Measurements from ENCODE around the gene CHIT1. TPM values are rescaled to one million over a fixed set of nuclear protein-coding genes. Genes with fewer than 3 reads are reported as not detected.

Gene CHIT1
- total RNA-seq, 2 experiments from 2014 or later: 1.9 to 3.6 TPM

DNA sequence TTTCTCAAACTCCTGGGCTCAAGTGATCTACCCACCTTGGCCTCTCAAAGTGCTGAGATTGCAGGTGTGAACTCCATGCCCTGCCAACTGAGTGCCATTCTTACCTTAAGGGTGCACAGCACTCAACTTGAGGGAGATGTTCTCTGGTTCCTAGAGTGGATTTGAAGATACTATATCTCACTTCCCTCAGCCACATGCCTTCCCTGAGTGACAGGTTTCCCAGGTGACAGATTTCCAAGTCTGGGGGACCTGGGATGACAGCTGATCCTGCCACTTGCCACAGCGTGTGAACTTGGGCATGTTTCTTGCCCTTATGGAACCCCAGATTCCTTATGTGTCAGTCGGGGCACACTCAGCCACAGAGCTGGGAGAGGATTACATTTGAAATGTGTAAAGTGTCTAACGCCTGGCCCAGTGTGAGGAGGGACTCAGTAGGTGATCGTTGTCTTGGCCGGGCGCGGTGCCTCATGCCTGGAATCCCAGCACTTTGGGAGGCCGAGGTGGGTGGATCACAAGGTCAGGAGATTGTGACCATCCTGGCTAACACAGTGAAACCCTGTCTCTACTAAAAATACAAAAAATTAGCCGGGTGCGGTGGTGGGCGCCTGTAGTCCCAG is 46.3 kb upstream of the CHIT1 start:
- BruUV-seq (replicated peaks): no TSS peak
- DNase-seq (ENCODE audit: low spot score): peak; percentile 2
- intact Hi-C loops (cut with micrococcal nuclease; ENCODE audit: unreplicated experiment): no loop called here
- Histone ChIP-seq H3K9me3 (ENCODE audit: low read length) (no peaks in the 10 kb centered on the region), H2AFZ (ENCODE audit: low read length) (no peak overlapping the region), H3K4me1 (ENCODE audit: insufficient read depth, low read length, poor library complexity, severe bottlenecking) (peaks cover 98% of the 10 kb centered on the region), H3K4me3 (ENCODE audit: low read depth, low read length, poor library complexity, severe bottlenecking) (no peak overlapping the region), H3K36me3 (ENCODE audit: insufficient read depth, low read length) (no peaks in the 10 kb centered on the region), H3K27ac (ENCODE audit: low read depth, low read length, poor library complexity, severe bottlenecking) (peak overlapping the region; percentile 88), H3K9me2 (ENCODE audit: insufficient read depth, low read length) (no peaks in the 10 kb centered on the region), H3K79me2 (ENCODE audit: insufficient read depth, low read depth, low read length) (peaks cover 5% of the 10 kb centered on the region; the same call in 1 of the 2 replicates), H3K4me2 (ENCODE audit: low read length) (peak overlapping the region; percentile 96), H4K20me1 (ENCODE audit: insufficient read depth, low read length) (no peaks in the 10 kb centered on the region)
- ChIA-PET POLR2A (interaction anchor here (0.6 to 23.3 kb wide), 3 partner anchors 32 to 468 kb away, joined by 3 to 458 read pairs (median 77); partner anchors contain the start of gene BTG2), CTCF (ENCODE audit: unreplicated experiment) (interaction anchor here (0.6 kb wide), 1 partner anchor 20 kb away, joined by 5 read pairs; no protein-coding TSS in a partner anchor)
- TF ChIP-seq, protein P1, sequence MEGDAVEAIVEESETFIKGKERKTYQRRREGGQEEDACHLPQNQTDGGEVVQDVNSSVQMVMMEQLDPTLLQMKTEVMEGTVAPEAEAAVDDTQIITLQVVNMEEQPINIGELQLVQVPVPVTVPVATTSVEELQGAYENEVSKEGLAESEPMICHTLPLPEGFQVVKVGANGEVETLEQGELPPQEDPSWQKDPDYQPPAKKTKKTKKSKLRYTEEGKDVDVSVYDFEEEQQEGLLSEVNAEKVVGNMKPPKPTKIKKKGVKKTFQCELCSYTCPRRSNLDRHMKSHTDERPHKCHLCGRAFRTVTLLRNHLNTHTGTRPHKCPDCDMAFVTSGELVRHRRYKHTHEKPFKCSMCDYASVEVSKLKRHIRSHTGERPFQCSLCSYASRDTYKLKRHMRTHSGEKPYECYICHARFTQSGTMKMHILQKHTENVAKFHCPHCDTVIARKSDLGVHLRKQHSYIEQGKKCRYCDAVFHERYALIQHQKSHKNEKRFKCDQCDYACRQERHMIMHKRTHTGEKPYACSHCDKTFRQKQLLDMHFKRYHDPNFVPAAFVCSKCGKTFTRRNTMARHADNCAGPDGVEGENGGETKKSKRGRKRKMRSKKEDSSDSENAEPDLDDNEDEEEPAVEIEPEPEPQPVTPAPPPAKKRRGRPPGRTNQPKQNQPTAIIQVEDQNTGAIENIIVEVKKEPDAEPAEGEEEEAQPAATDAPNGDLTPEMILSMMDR (conservative IDR thresholded peaks at IDR 0.05; ENCODE audit: low read length): no peak
- no peak for TF ChIP-seq EZH2phosphoT487 (IDR thresholded peaks at IDR 0.05; ENCODE audit: borderline replicate concordance, low read depth, low read length)

DNA sequence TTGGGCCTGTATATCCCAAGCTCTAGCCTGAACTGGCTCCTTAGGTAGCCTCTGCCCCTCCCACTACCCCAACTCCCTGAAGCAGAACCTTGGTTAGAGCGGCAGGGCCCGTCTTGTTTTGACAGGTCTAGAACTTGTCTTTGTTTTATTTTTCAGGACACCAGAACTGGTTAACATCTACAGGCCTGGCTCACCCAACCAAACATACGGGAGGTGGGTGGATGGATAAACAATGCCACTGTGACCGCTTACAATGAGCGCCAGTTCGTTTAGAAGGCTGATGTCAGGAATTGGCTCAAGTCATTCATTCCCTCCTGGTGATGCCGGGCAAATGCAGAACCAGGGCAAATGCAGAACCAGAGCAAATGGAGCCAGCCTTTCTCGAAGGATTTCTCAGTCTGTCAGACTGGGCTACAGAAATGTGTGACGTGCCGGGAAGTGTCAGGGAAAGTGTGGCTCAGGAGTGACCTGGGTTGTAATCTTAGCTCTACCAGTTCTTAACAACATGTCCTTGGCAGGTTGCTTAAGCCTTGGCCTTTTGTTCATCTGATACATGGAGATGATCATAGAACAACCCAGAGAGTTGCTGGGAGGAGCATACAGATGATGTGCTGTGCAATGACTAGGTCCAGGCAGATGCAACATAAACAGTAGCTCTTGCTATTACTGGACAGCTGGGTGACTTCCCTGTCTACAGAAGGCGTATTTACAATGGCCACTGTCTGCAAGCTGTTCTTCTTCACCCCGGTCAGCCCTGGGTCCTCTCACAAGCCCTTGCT is 45.3 kb upstream of the CHIT1 start:
- no TSS peak for BruUV-seq (replicated peaks)
- H3K4me1 ChIP-seq (ENCODE audit: insufficient read depth, low read length, poor library complexity, severe bottlenecking): peaks cover 97% of the 10 kb centered on the region
- ChIA-PET CTCF (ENCODE audit: unreplicated experiment) (interaction anchor here (0.6 to 1.3 kb wide), 9 partner anchors 8 to 61 kb away, joined by 3 to 8 read pairs (median 4); no protein-coding TSS in a partner anchor), POLR2A (interaction anchor here (0.6 to 23.3 kb wide), 5 partner anchors 33 to 374 kb away, joined by 3 to 458 read pairs (median 3); partner anchors contain the start of gene BTG2)
- H3K79me2 ChIP-seq (ENCODE audit: insufficient read depth, low read depth, low read length): peaks cover 5% of the 10 kb centered on the region; the same call in 1 of the 2 replicates
- H3K9me2 ChIP-seq (ENCODE audit: insufficient read depth, low read length): no peaks in the 10 kb centered on the region
- H2AFZ ChIP-seq (ENCODE audit: low read length): no peak overlapping the region; the same call in 1 of the 2 replicates
- no peaks in the 10 kb centered on the region for H4K20me1 ChIP-seq (ENCODE audit: insufficient read depth, low read length)
- peak overlapping the region; percentile 96 for H3K4me2 ChIP-seq (ENCODE audit: low read length)
- no peak for TF ChIP-seq EZH2phosphoT487 (IDR thresholded peaks at IDR 0.05; ENCODE audit: borderline replicate concordance, low read depth, low read length)
- TF ChIP-seq, protein P1 (conservative IDR thresholded peaks at IDR 0.05; ENCODE audit: low read length): no peak
- intact Hi-C loops (cut with micrococcal nuclease; ENCODE audit: unreplicated experiment): no loop called here
- peak overlapping the region; percentile 66 for H3K4me3 ChIP-seq (ENCODE audit: low read depth, low read length, poor library complexity, severe bottlenecking)
- H3K36me3 ChIP-seq (ENCODE audit: insufficient read depth, low read length): no peaks in the 10 kb centered on the region
- no peaks in the 10 kb centered on the region for H3K9me3 ChIP-seq (ENCODE audit: low read length)
- H3K27ac ChIP-seq (ENCODE audit: low read depth, low read length, poor library complexity, severe bottlenecking): peak overlapping the region; percentile 88
- DNase-seq (ENCODE audit: low spot score): peak; percentile 38

All from OCI-LY7 (cell line).